Left lung (tissue), 10 donors: ENCODE data around the gene MEIS3. TPM values are rescaled to one million over a fixed set of nuclear protein-coding genes. Genes with fewer than 3 reads are reported as not detected.

Experiments
- ATAC-seq: fragments of 200-7000 bp; cut with Tn5 transposase; one replicate; pipeline ENCODE4 v1.9.1; 2020; ENCODE audit warnings: moderate library complexity
- DNase-seq, 4 donors: peaks; one replicate each; pipeline ENCODE4 v3.0.0-alpha.2; 2013 to 2020
- H3K27ac ChIP-seq, 2 donors: fragments of 200-600 bp; sonication (generic) in 1 of 2; one replicate each; pipeline versions ENCODE4 v1.5.0 to v1.8.0; 2020 to 2021
- H3K27me3 ChIP-seq, 2 donors: fragments of 200-600 bp; sonication (generic) in 1 of 2; one replicate each; pipeline versions ENCODE4 v1.5.0 to v1.8.0; 2020 to 2021
- H3K36me3 ChIP-seq, 2 donors: fragments of 200-600 bp; sonication (generic) in 1 of 2; one replicate each; pipeline versions ENCODE4 v1.5.0 to v1.8.0; 2020 to 2021
- H3K4me1 ChIP-seq, 2 donors: fragments of 200-600 bp; one replicate each; pipeline ENCODE4 v1.8.0; 2021
- H3K4me3 ChIP-seq, 2 donors: fragments of 200-600 bp; sonication (generic) in 1 of 2; one replicate each; pipeline versions ENCODE4 v1.5.0 to v1.8.0; 2020 to 2021; ENCODE audit warnings: mild to moderate bottlenecking in 1 of 2
- H3K9me3 ChIP-seq, 2 donors: fragments of 200-600 bp; sonication (generic) in 1 of 2; one replicate each; pipeline versions ENCODE4 v1.5.0 to v1.8.0; 2020 to 2021
- intact Hi-C, 2 donors: fragments of 100-400 bp; cut with DNase I; formaldehyde crosslinking; loops; one replicate each; pipeline versions ENCODE4 v1.11.2 to v1.14.2; 2022
- polyA plus RNA-seq, 6 donors: library from polyadenylated mRNA; unstranded; fragments of 120-200 nt; gene quantifications; one replicate each; pipeline ENCODE4 v1.2.1, GENCODE V29; 2013; ENCODE audit not compliant: insufficient read length in 6 of 6
- total RNA-seq, 2 donors: library from RNA; stranded (reverse); fragmentation: NEBNext Ultra II Directional; extraction: Animal tissue kit (Norgen Biotek cat#: 25700); gene quantifications; one replicate each; pipeline ENCODE4 v1.2.1, GENCODE V29; 2021
- TF ChIP-seq, protein P1 (sequence below), 2 donors: fragments of 200-600 bp; sonication (generic) in 1 of 2; IDR thresholded peaks; one replicate each; pipeline versions ENCODE4 v1.5.0 to v1.8.0; 2021; ENCODE audit warnings: antibody characterized with exemption in 2 of 2
- donor health status: DM: no; HTN: yes; CAD: no.
- donor health status: DM: no; HTN: no; CAD: no.

Gene MEIS3
- total and polyA plus RNA-seq, 8 donors: 6.7 to 30.2 (median 23.8) TPM

DNA sequence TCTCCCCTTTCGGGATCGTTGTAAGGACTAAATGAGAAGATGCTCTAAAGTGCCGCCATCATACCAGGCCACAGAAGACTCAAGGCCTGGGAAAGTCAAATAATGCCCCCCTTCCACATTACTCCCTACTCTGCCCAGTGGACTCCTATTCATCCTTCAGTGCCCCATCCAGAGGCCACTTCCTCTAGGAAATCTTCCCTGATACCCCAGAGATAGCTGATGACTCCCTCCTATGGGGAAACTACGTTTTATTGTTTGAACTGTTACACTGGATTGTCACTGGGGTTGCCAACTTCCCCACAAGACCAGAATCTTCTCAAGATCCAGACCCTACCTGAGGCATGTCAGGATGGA lies 14.2 kb downstream of the MEIS3 start:
- H3K4me1 ChIP-seq: no peaks in the 10 kb centered on the region
- H3K9me3 ChIP-seq: no peaks in the 10 kb centered on the region
- peaks cover 9 to 98% of the 10 kb centered on the region in 2 donors for H3K27me3 ChIP-seq
- no peak for ATAC-seq
- DNase-seq: no peak
- no peak overlapping the region for H3K27ac ChIP-seq
- no peaks in the 10 kb centered on the region for H3K36me3 ChIP-seq
- TF ChIP-seq, protein P1, sequence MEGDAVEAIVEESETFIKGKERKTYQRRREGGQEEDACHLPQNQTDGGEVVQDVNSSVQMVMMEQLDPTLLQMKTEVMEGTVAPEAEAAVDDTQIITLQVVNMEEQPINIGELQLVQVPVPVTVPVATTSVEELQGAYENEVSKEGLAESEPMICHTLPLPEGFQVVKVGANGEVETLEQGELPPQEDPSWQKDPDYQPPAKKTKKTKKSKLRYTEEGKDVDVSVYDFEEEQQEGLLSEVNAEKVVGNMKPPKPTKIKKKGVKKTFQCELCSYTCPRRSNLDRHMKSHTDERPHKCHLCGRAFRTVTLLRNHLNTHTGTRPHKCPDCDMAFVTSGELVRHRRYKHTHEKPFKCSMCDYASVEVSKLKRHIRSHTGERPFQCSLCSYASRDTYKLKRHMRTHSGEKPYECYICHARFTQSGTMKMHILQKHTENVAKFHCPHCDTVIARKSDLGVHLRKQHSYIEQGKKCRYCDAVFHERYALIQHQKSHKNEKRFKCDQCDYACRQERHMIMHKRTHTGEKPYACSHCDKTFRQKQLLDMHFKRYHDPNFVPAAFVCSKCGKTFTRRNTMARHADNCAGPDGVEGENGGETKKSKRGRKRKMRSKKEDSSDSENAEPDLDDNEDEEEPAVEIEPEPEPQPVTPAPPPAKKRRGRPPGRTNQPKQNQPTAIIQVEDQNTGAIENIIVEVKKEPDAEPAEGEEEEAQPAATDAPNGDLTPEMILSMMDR (IDR thresholded peaks at IDR 0.05): no peak
- no peak overlapping the region for H3K4me3 ChIP-seq
- intact Hi-C loops: no loop called here

DNA sequence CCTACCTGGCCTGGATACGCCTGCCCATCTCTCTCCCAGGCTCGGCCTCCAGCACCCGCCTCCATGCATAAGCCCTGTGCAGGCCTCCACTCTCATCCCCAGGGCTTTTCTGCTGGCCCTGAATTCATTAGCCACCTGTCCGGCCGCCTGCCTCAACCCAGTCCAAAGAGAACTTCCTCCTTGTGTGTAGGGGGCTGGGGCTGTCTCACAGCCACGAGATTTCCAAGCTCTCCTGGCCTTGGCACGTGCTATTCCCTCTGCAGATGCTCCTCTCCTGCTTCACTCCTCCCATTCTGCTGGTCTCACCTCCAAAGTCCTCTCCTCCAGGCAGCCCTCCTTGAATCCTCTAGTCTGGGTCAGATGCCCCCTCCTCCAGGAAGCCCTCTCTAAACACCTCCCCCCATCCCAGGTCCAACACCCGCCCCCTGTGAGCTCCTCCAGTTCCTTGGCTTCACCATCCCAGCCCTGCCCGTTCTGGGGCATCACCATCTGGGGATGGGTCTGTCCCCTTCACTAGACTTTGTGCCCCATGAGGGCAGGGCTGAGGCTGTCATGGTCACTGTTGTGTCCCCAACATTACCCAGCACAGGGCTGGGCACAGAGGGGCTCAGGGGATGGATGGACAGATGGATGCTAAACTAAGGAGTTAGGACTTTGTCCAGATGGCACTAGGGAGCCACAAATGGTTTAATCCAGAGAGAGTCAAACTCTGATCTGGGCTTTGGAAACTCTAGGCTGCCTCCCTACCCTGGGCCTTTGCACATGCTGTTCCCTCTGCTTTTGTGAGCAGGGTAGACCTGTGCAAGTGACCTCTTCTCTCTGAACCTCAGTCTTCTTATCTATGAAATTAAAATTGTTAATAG lies 14.8 kb downstream of the MEIS3 start:
- TF ChIP-seq, protein P1 (IDR thresholded peaks at IDR 0.05): no peak
- Histone ChIP-seq H3K4me3 (no peak overlapping the region), H3K4me1 (no peaks in the 10 kb centered on the region), H3K36me3 (no peaks in the 10 kb centered on the region), H3K27ac (no peak overlapping the region), H3K27me3 (peaks cover 9 to 98% of the 10 kb centered on the region in 2 donors), H3K9me3 (no peaks in the 10 kb centered on the region)
- DNase-seq: no peak
- no peak for ATAC-seq
- intact Hi-C loops: no loop called here

DNA sequence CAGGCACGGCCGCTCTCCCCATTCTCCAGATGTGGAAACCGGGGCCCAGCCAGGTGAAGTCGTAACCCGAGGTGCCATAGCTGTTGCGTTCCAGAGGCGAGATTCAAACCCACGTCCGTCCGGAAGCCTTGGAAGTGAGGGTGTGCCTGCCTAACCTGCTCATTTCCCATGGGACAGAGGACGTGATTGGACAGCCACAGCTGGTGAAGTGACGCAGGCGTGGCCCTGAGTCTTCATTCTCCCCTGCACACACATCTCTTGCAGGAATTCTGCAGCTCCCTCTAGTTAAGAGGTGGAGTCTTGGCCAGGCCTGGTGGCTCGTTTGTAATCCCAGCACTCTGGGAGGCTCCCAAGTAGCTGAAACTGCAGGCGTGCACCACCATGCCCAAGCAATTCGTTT lies 16.8 kb downstream of the MEIS3 start:
- intact Hi-C loops: no loop called here
- no peak for ATAC-seq
- TF ChIP-seq, protein P1 (IDR thresholded peaks at IDR 0.05): no peak

DNA sequence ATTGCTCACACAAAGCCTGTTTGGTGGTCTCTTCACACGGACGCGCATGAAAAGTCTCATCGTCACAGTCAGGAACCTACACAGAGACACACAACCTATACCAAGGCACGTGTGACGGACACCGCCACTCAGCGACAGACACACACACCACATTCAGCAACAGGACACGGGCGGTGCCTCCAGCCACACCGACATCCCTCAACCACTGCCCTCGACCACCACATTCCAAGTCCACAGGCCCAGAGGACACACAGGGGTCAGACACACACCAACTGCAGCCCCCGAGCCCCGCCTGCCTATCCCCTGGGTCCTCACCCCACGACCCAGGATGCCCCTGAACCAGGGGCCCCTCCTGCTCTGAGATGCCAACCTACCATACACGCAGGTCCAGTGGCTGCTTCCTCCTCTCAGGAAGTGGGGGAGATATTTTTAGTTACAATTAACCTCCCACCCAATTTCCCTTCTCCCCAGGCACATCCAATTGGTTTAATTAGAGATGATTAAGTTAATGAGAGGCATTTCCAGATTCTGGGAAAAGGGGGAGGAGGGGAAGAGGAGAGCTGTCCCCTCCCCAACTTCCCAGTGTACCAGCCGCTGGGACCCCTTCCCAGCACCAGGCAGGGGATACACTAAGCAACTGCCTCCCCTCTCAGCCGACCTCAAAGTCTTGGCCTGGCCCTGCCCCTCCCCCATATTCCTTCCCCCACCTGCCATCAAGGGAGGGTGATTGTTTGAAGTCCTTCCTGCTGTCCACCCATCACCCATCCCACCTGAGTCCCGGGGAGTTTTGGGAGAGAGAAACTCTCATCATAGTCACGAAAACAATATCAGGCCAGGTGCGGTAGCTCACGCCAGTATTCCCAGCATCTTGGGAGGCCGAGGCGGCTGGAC lies 20.4 kb downstream of the MEIS3 start:
- peaks cover 0 to 55% of the 10 kb centered on the region in 2 donors for H3K27me3 ChIP-seq
- H3K4me3 ChIP-seq: no peak overlapping the region
- no peaks in the 10 kb centered on the region for H3K4me1 ChIP-seq
- intact Hi-C loops: no loop called here
- TF ChIP-seq, protein P1 (IDR thresholded peaks at IDR 0.05): no peak
- no peak overlapping the region for H3K27ac ChIP-seq
- ATAC-seq (no peak), DNase-seq (peak in 1 of 4 donors; percentile 33)
- no peaks in the 10 kb centered on the region for H3K36me3 ChIP-seq
- no peaks in the 10 kb centered on the region for H3K9me3 ChIP-seq

More for the DNA sequence above, 16.8 kb downstream of the MEIS3 start:
- Histone ChIP-seq H3K4me3 (no peak overlapping the region), H3K36me3 (no peaks in the 10 kb centered on the region), H3K27ac (no peak overlapping the region), H3K4me1 (no peaks in the 10 kb centered on the region), H3K27me3 (peaks cover 9 to 91% of the 10 kb centered on the region in 2 donors), H3K9me3 (no peaks in the 10 kb centered on the region)
- peak in 1 of 4 donors; percentile 29 for DNase-seq
